Fibroblast of villous mesenchyme (primary cell): Measurements from ENCODE around the gene TTYH1. TPM values are rescaled to one million over a fixed set of nuclear protein-coding genes. Genes with fewer than 3 reads are reported as not detected.

ENCODE experiments used
- DNase-seq: peaks from one replicate; pipeline ENCODE4 v3.0.0-alpha.2; 2010; ENCODE audit warnings: low read depth
- H3K4me3 ChIP-seq: 2 replicates; pipeline ENCODE4 v1.5.1; 2011; ENCODE audit warnings: low read depth, mild to moderate bottlenecking, low read length
- CTCF ChIP-seq: IDR thresholded peaks from 2 replicates; pipeline ENCODE4 v1.5.1; 2012; ENCODE audit warnings: low read depth, mild to moderate bottlenecking, low read length; ENCODE audit not compliant: insufficient read depth
- total RNA-seq: library from RNA; depleted of rRNA; stranded (reverse); fragments of >200 nt; gene quantifications from 2 replicates; pipeline ENCODE4 v1.2.3, GENCODE V29; 2012

Gene TTYH1
- total RNA-seq, 1 donor, result not detected

GRCh38 chr19:54457773-54458647, 42.7 kb downstream of the TTYH1 start:
- no peak overlapping the region for H3K4me3 ChIP-seq
- DNase-seq, result no peak
- TF ChIP-seq CTCF, result no peak

GRCh38 chr19:54458648-54459281, 43.5 kb downstream of the TTYH1 start:
- H3K4me3 ChIP-seq, result no peak overlapping the region
- TF ChIP-seq CTCF, result no peak
- DNase-seq, result no peak

GRCh38 chr19:54459282-54460229, 44.3 kb downstream of the TTYH1 start:
- no peak overlapping the region for H3K4me3 ChIP-seq
- DNase-seq, result no peak
- no peak for TF ChIP-seq CTCF

GRCh38 chr19:54460230-54461005, 45.2 kb downstream of the TTYH1 start:
- no peak for DNase-seq
- no peak for TF ChIP-seq CTCF
- no peak overlapping the region for H3K4me3 ChIP-seq

DNA sequence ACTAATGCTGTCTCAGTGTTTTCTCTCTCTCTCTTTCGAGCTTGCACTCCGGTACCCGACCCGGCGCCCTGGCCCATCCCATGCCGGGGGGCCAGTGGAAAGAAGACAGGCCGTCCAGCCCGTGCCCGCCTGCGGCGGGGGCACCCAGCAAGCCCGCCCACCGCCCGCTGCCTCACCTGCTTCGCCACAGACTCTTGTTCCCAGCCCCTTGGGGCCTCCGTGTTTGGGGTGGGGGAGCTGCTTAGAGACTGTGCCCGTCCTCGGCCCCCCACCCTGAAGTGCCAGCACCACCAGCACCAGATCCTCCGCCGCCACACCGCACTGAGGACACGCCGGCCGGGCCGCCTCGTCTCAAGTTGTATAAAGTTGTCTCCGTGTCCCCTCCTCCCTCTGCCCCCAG, 45.9 kb downstream of the TTYH1 start:
- H3K4me3 ChIP-seq, result no peak overlapping the region
- TF ChIP-seq CTCF, result no peak
- no peak for DNase-seq

GRCh38 chr19:54461613-54462012, 46.3 kb downstream of the TTYH1 start:
- no peak for TF ChIP-seq CTCF
- H3K4me3 ChIP-seq, result no peak overlapping the region
- peak; percentile 24 for DNase-seq
